IPS DF 6.9 (cell line): ENCODE results near the gene MBP.

Source experiments
- DNase-seq: peaks from one replicate; pipeline ENCODE4 v3.0.0-alpha.2; 2013; ENCODE audit warnings: low read depth, low spot score
- H3K27ac ChIP-seq: one replicate; pipeline ENCODE4 v1.5.1; 2013; ENCODE audit warnings: low read length, control low read depth
- H3K27me3 ChIP-seq: 2 replicates; pipeline ENCODE4 v1.6.1; 2013; ENCODE audit warnings: mild to moderate bottlenecking, low read length; ENCODE audit not compliant: control insufficient read depth, insufficient read depth
- H3K36me3 ChIP-seq: 2 replicates; pipeline ENCODE4 v1.6.1; 2013; ENCODE audit warnings: low read length; ENCODE audit not compliant: control insufficient read depth, insufficient read depth
- H3K4me1 ChIP-seq: 2 replicates; pipeline ENCODE4 v1.6.1; 2013; ENCODE audit warnings: low read length; ENCODE audit not compliant: control insufficient read depth, insufficient read depth
- H3K4me3 ChIP-seq: 2 replicates; pipeline ENCODE4 v1.5.1; 2013; ENCODE audit warnings: mild to moderate bottlenecking, low read length
- H3K9me3 ChIP-seq: 2 replicates; pipeline ENCODE4 v1.6.1; 2013; ENCODE audit warnings: low read length, inconsistent platforms; ENCODE audit not compliant: control insufficient read depth, insufficient read depth
- WGBS: extraction: QIAGEN DNeasy Blood & Tissue Kit; methylation state at CpG from one replicate; pipeline ENCODE4 v1.1.7; 2013; ENCODE audit warnings: mixed read lengths, missing lambda C conversion rate; ENCODE audit not compliant: insufficient read length, insufficient coverage; 5-methylcytosine and 5-hydroxymethylcytosine counted together

The MBP gene

DNA sequence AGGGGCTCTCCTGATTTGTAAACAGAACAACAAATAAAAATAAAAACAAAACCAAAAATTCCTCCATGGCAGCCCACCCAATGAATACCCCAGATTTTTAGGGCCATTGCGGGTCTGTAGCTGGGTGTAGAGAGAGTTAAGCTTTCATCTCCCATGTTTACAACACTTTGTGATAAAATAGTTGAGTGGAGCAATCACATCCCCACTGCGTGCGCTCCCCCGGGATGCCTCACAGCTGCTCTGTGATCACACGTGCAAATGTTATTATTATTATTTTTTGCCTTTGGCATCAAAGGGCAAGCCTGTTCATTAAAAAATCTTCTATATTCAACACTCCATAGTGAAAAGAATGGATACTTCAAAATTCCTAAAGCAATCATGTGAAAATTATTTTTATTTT, 118.0 kb downstream of the MBP start:
- peaks cover 4% of the 10 kb centered on the region; the same call in 1 of the 2 replicates for H3K4me1 ChIP-seq
- no CpG with 5 or more reads among the region's 5 CpGs for WGBS

DNA sequence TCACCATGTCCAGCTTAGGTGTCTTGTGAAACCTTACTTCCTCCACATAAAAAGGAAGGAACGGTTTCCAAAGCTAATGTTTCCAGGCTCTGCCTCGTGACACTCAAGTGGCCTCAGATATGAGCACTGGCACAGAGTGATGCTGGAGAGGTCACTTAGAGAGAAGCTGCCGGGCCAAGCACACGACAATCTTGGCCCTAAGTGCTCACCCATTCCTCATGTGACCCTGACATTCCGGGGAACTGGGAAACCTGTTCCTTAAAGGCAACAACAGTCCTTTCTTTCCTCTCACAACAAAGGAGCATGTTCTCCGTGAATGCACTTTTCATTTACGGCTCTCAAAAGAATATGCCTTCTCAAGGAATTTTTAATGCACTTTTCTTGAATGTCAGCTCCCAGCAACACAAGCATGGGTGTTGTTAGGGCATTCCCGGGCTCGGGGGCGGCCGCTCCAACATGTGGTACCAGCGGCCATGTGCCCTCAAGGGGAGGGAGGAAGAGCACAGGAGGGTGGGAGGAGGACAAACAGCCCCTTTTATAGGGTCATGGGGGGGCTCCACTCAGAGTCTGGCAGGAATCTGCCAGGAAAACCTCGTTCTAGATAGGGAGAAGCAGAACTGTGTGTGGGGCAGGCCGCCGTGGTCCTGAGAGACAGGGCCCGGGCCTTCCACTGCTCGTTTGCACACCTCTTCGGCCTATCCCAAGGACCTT, 118.6 kb downstream of the MBP start:
- Histone ChIP-seq H3K4me3 (no peak overlapping the region), H3K9me3 (no peaks in the 10 kb centered on the region), H3K4me1 (peaks cover 4% of the 10 kb centered on the region; the same call in 1 of the 2 replicates), H3K27ac (no peak overlapping the region), H3K27me3 (no peaks in the 10 kb centered on the region), H3K36me3 (no peaks in the 10 kb centered on the region)
- WGBS: no CpG with 5 or more reads among the region's 18 CpGs
- DNase-seq: no peak

More for the DNA sequence above, 118.0 kb downstream of the MBP start:
- no peak for DNase-seq
- H3K36me3 ChIP-seq: no peaks in the 10 kb centered on the region
- H3K27ac ChIP-seq: no peak overlapping the region
- no peak overlapping the region for H3K4me3 ChIP-seq
- no peaks in the 10 kb centered on the region for H3K9me3 ChIP-seq
- no peaks in the 10 kb centered on the region for H3K27me3 ChIP-seq

DNA sequence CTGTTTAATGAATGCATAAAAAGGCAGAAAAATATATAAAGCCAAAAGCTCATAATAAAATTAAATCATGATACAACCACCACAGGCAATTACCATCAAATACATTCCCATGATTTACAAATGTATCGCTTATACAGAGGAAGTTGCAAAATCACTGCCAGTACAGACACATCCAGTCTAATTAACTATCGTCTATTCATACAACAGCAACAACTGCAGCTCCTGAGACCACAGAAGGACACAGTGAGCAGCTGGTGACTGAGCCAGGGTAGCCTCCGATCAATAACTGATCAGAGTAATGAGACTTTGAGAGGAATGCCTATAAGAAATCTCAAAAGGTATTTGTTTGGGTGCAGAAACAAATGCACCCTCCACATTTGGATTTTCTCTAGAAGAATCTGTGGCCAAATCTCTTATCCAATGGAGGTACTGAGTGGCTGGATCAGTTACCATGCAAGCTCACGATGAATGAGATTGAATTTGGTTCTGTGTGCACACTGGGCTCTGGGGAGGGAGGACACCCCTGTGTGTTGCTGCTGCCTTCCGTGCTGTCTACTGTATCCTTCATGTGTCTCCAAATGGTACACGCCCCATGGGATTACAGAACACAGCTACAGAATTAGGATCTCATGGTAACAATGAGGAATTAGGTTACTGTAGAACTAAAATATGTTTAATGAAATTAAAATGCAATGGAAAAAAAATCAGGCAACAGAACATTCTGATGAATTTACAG, 119.6 kb downstream of the MBP start:
- no CpG with 5 or more reads among the region's 6 CpGs for WGBS
- H3K9me3 ChIP-seq: no peaks in the 10 kb centered on the region
- H3K4me1 ChIP-seq: peaks cover 5% of the 10 kb centered on the region
- no peak for DNase-seq
- H3K27ac ChIP-seq: no peak overlapping the region
- H3K36me3 ChIP-seq: no peaks in the 10 kb centered on the region
- no peaks in the 10 kb centered on the region for H3K27me3 ChIP-seq
- H3K4me3 ChIP-seq: no peak overlapping the region

DNA sequence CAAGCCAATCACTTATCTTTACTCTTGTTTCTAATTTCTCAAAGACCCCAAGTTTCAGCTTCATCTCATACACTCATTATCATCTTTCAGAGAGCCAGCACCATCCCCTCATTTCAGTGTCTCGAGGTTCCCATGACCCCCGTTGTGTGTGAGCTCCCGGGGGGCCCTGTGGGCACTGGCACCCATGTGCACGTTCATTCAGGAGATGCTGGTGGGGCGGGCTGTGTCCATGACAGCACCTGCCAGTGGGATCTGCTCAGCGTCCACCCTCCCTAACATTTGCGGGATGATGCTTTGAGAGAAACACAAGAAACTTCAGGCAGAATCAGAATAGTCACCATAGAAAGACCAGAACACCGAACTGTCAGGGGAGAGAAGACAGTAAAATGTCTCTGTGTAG, 120.5 kb downstream of the MBP start:
- Histone ChIP-seq H3K36me3 (no peaks in the 10 kb centered on the region), H3K4me3 (no peak overlapping the region), H3K27ac (no peak overlapping the region), H3K9me3 (no peaks in the 10 kb centered on the region), H3K4me1 (peaks cover 9% of the 10 kb centered on the region), H3K27me3 (no peaks in the 10 kb centered on the region)
- DNase-seq: no peak
- no CpG with 5 or more reads among the region's 8 CpGs for WGBS

DNA sequence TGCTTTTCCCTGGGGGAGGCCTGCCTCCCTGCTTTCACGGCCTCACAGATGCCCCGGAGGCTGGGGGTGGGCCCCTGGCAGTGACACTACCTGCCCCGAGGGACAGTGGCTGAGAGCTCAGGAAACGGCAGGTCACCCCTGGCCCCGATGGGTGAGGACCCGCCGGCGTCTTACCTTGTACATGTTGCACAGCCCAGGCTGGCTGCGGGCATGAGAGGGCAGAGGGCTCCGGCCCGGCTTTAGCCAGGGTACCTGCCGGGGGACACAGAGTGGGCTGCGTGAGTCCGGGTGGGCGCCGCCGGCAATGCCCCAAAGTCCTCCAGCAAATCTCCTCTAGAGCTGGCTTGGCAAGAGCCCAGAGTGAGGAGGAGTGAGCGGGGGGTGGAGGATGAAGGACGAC, 122.9 kb downstream of the MBP start:
- Histone ChIP-seq H3K36me3 (no peaks in the 10 kb centered on the region), H3K27me3 (no peaks in the 10 kb centered on the region), H3K4me1 (peaks cover 9% of the 10 kb centered on the region), H3K4me3 (no peak overlapping the region), H3K9me3 (no peaks in the 10 kb centered on the region), H3K27ac (no peak overlapping the region)
- WGBS: no CpG with 5 or more reads among the region's 19 CpGs
- no peak for DNase-seq

DNA sequence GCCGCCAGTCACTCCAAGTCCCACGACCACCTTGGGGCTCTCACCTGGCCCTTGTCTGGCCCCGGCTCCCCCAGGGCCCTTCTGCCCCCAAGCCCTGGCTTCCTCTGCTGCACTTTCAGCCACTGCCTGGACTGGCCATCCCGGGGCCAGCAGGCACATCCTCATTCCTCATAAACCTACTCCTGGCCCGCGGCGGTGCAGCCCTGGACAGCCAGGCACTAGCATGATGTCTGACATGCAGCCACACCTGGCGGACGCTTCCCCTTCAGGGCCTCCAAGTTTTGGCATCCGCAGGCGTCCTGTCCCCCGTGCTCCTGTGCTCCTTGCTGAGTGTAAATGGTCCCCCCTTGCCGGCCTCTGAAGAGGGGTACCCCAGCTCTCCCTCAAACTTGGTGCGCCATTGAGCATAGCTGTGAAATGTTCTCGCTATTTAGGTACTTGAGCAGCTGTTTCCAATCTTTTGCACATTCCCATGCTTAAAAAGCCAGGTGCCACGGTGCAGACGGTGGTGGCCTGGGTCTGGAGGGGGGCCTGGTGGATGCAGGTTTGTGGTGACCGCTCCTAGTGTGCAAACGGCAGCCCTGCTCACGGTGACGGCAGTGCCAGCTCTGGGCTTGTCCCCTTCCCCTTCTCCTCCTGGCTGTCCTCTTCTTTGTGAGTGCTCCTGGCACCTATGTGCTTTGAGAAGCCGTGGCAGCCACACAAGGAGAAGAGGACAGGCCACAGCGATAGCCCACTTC, 123.8 kb downstream of the MBP start:
- Histone ChIP-seq H3K27me3 (no peaks in the 10 kb centered on the region), H3K9me3 (no peaks in the 10 kb centered on the region), H3K4me1 (peaks cover 9% of the 10 kb centered on the region), H3K4me3 (no peak overlapping the region), H3K27ac (no peak overlapping the region), H3K36me3 (no peaks in the 10 kb centered on the region)
- WGBS: no CpG with 5 or more reads among the region's 23 CpGs
- DNase-seq: no peak

DNA sequence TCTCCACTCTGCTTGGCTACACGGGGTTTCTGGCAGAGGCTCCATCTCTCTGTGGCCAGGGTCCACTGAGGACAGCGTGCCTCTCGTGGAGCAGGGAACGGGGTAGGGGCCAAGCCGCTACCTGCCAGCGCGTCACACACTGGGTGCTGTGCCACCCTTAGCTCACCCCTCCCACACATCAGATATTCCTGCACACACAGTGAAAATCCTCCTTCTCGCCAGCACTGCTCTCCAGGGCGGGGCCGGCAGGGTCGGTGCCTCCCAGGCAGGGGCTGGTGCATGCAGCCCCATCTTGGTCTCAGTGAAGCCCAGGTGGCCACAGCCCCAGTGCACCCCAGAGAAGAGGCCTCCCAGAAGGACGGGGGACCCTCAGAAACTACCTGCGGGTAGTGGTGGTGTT, 124.6 kb downstream of the MBP start:
- Histone ChIP-seq H3K9me3 (no peaks in the 10 kb centered on the region), H3K27me3 (no peaks in the 10 kb centered on the region), H3K27ac (no peak overlapping the region), H3K4me3 (no peak overlapping the region), H3K36me3 (no peaks in the 10 kb centered on the region), H3K4me1 (peaks cover 9% of the 10 kb centered on the region)
- no CpG with 5 or more reads among the region's 13 CpGs for WGBS
- DNase-seq: no peak

DNA sequence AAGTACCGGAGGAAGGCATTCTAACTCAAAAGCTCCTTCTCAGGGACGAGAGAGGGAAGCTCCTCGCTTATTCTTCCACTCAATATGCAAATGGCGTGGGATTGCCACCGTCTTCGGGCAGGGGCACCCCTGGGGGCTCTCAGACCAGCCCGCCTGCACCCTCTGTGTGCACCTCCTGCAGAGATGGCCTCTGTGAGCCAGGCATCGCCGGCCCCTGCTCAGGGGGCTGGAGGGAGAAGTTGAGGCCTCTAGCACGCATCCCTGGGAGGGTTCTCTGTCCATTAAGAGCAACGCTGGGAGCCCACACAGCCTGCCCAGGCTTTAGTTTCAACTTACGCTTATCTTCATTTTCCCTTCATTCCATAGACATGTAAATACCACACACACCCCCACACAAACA, 125.3 kb downstream of the MBP start:
- Histone ChIP-seq H3K27ac (no peak overlapping the region), H3K4me1 (peaks cover 9% of the 10 kb centered on the region), H3K36me3 (no peaks in the 10 kb centered on the region), H3K9me3 (no peaks in the 10 kb centered on the region), H3K27me3 (no peaks in the 10 kb centered on the region), H3K4me3 (no peak overlapping the region)
- no peak for DNase-seq
- WGBS: no CpG with 5 or more reads among the region's 12 CpGs

DNA sequence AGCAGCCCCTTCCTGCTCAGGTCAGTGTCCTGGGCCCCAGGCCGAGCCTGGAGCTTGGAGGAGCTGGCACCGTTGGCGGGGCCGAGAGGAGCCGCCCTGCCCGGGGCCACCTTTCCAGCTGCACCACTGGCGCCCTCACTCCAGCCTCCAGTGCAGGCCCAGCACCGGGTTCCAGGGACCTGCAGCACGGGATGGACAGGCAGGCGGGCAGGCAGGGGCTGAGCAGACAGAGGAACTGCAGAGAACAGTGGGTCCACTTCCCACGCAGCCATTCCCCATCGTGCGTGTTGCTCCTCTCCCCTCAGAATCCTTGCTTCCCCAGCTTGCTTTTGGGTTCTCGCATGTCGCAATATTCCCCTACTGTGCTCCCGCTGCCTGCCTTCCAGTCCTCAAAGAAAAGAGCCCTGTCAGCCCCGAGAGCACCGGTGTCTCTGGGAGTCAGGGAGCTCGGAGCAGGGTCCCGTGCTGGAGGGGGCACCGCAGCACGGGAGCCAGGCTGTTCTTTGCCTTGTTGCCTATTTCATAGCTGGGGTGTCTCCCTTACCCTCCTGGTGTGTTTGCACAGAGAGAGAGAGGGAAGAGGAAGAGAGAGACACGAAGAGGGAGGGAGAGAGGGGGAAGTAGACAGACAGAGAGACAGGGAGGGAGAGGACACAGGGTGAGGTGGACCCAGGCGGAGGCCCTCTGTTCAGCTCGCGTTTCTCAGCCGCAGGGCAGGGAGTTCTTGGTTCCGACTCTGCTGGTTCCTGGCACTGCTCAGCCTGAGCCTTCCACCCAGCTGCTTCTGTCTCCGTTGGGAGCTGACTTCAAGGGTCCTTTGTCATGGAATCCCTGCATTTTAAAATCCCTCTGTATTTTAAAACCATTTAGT, 126.0 kb downstream of the MBP start:
- H3K4me1 ChIP-seq: peaks cover 9% of the 10 kb centered on the region
- no peak overlapping the region for H3K4me3 ChIP-seq
- H3K27ac ChIP-seq: no peak overlapping the region
- WGBS: no CpG with 5 or more reads among the region's 29 CpGs
- H3K36me3 ChIP-seq: no peaks in the 10 kb centered on the region
- no peak for DNase-seq
- H3K27me3 ChIP-seq: no peaks in the 10 kb centered on the region
- no peaks in the 10 kb centered on the region for H3K9me3 ChIP-seq

DNA sequence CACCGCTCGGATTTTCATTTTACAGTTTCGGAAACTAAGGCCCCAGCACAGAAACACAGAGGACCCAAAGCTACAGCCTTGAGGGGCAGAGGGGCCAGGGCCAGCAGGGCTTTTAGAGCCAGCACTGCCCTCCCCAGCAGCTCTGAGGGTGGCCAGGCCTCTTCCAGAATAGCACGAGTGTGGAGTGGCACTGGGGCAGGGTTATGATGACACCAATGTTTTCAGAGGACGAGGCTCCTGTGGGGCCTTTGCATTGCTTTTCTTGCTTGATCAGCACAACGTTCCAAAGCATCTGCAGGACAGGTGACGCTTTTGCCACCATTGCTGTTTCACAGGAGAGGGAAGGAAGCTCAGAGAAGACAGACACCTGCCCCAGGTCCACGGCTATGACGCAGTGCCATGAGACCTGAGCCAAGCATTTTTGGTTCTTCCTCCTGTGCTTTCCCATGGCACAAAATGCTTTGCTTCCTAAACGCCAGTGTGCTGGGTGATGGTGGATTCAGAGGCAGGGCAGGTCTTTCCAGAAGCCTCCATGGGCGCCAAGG, 126.9 kb downstream of the MBP start:
- Histone ChIP-seq H3K27ac (no peak overlapping the region), H3K36me3 (no peaks in the 10 kb centered on the region), H3K4me1 (peaks cover 5% of the 10 kb centered on the region), H3K9me3 (no peaks in the 10 kb centered on the region), H3K4me3 (no peak overlapping the region), H3K27me3 (no peaks in the 10 kb centered on the region)
- no peak for DNase-seq
- WGBS: no CpG with 5 or more reads among the region's 11 CpGs
